Skin epidermis (tissue), 12 donors: ENCODE data around the gene ANO2.

ENCODE experiments used
- H3K27ac ChIP-seq, 21 experiments: fragments of 200-600 bp; sonication (generic) in 11 of 21; one replicate each; pipeline ENCODE4 v1.5.0; 2020; ENCODE audit warnings: mild to moderate bottlenecking in 3 of 21, inconsistent platforms in 2 of 21, moderate library complexity in 2 of 21
- H3K4me3 ChIP-seq, 7 experiments: fragments of 200-600 bp; sonication (generic) in 2 of 7; one replicate each; pipeline ENCODE4 v1.5.0; 2020; ENCODE audit warnings: inconsistent platforms in 2 of 7, mild to moderate bottlenecking in 2 of 7, moderate library complexity in 1 of 7

ANO2 gene

DNA sequence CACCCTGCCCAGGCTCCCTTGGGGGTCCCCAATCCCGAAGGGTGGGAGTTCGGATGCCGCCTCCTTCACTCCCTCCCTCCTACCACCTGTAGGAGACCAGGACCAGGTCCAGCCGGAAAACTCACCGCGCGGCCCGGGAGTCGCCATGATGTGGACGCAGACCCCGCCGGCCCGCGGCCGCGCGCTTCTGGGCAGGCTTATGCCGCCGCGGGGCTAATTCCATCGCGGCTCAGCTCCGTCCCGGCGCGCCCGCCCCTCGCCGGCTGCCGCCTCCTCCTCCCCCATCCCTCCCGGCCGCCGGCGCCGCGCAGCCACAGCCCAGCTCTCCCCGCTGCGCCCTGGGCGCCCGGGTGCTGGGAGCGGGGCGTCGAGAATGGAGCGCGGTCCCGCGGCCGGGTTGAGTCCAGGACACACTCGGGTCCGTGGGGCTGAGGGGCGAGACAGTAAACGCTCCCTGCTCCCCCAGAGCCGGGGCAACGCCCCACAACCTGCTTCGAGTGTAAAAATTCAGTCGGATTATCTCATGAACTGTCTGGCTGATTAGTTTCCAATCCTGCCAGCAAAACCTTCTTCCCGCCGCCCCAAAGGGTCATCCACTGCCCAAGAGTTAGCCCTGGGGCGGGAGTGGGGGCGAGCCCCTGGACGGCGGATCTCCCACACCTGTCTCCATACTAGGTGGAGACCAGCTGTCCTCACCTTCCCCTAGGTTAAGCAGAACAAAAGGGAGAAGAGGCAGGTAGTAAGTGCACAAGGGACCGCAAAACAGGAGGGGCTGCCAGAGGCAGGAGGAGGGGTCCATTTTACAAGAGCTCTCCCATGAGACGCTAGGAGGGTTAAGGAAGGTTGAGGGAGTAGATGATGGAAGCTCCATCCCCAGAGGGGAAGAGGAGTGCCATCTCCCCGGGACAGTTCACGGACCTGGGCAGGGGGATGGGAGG lies at the start of gene ANO2:
TSS of gene ANO2 (minus strand) at position 189 of the 938 bp plus-strand sequence. CDS start at position 147, 42 bp downstream.
- peak within 1 kb of the TSS in 3 of 21 experiments; percentile 22 to 23 (median 23) for H3K27ac ChIP-seq
- H3K4me3 ChIP-seq, result peak within 1 kb of the TSS in 5 of 7 experiments; percentile 2 to 42 (median 31)

DNA sequence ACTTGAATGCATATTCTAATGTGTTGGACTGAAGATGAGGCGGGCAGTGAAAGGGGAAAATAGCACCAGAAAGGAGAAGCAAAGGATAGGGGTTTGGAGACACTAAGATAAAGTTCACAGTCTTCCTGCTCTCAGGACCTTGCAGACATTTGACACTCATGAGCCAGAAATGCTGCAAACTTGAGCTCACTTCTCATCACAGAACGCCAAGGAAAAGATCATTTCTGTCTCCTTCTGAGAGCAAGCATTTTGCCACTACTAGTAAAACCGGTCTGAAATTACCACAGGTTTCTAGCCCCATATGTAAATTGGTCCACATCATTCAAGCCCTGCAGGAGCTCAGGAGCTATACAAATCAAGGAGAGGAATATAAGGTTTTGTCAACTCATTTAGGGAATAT lies 44.6 kb upstream of the ANO2 start:
- no peak overlapping the region for H3K27ac ChIP-seq
- H3K4me3 ChIP-seq, result no peak overlapping the region

DNA sequence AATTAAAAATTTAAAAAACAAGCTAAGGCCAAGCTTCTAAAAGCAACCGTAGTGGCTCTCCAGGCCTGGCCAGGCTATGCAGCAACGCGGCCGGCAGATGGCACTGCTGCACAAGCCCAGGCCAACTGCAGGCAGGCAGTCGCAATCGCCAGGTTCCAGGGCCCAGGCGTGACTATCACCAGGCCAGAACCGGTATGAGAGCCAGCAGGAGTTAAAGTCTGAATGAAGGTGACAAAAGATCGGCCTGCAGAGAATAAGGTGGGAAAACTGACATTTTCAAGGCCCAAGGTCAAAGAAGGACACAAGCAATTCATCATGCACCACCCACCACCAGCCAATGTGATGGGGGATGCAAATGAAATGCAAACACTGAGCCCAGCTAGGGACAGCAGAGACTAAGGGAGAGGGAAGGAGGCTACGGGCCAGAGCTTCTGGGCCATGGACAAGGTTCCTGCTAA lies 43.6 kb upstream of the ANO2 start:
- Histone ChIP-seq H3K4me3 (no peak overlapping the region), H3K27ac (no peak overlapping the region)

DNA sequence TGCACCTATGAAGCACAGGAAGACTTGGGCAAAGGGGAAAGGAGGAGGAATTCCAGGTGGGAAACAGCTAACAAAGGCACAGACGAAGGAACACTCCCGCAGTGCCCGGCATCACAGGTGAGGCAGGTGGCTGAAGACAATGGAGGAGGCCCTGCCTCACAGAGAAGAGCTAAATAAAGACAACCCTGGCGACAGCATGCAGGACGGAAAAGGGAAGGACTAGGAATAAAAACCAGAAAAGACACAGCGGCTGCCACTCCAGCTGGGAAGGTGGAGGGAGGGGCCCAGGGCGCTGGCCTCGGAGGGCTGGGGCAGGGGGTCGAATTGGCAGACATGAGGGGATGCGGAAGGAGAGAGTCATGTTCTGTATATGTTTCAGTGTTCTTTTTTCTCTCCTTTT lies 43.0 kb upstream of the ANO2 start:
- no peak overlapping the region for H3K4me3 ChIP-seq
- no peak overlapping the region for H3K27ac ChIP-seq

- no peak overlapping the region for H3K4me3 ChIP-seq
- H3K27ac ChIP-seq, result no peak overlapping the region
Measured at GRCh38 chr12:5987573-5987972, 42.5 kb upstream of the ANO2 start.

DNA sequence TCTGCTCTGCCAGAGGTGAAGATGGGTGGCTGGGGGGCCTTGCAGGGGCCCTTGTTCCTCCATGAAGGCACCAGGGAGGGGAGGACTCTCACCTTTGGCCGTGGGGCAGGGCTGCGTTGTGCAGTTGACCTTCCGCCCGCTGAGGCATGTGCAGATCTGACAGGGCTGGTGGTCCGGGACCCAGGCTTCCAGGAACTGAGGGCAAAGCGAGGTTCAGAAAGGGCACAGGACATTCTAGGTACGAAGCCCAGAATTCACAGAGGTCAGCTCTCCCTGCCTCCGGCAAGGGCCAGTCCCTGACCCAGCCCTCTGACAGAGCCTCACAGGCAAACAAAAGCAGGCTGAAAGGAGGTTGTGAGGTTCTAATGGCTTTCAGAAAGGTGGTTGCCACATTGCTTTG lies 40.4 kb upstream of the ANO2 start:
- Histone ChIP-seq H3K27ac (no peak overlapping the region), H3K4me3 (no peak overlapping the region)

- Histone ChIP-seq H3K27ac (no peak overlapping the region), H3K4me3 (no peak overlapping the region)
Measured at GRCh38 chr12:5984873-5985272, 39.8 kb upstream of the ANO2 start.

DNA sequence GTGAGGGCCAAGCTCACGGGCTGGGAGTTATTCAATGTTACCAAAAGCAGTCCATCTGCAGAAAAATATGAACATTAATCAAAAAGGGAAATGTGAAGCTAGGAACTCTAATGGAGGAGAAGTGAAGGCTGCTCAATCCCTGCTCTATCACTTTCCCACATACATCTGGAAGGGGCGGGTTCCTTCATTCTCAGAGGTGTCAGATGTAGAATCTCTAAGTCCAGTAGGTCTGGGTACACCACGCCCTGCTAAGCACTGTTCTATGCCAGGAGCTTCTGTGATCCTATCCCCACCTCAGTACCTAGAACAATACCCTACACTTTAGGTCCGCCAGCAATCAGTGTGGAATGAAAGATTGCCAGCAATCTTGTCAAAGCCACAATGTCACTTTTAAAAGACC lies 37.0 kb upstream of the ANO2 start:
- H3K4me3 ChIP-seq, result no peak overlapping the region
- H3K27ac ChIP-seq, result no peak overlapping the region

- no peak overlapping the region for H3K27ac ChIP-seq
- H3K4me3 ChIP-seq, result no peak overlapping the region
Measured at GRCh38 chr12:5977556-5977955, 32.5 kb upstream of the ANO2 start.

GRCh38 chr12:5976711-5977110 lies 31.7 kb upstream of the ANO2 start:
- Histone ChIP-seq H3K27ac (no peak overlapping the region), H3K4me3 (no peak overlapping the region)

DNA sequence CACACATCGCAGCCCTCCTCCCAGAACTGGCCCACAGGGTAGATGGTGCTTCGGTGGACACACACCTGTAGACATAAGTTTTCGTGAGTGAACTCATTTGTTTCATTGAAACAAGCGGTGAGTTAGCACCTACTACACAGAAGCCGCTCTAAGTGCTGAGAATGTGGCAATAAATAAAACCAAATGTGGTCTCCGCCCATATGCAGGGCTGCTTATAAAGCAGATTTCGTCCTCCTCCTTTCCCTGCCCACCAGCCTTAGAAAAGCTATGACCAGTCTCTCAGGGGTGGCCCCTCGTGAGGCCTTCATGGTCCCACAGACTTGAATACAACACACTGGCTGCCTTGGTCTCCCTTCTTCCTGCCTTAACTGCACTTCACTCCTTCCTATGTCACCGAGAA lies 31.1 kb upstream of the ANO2 start:
- Histone ChIP-seq H3K27ac (no peak overlapping the region), H3K4me3 (no peak overlapping the region)

GRCh38 chr12:5973461-5974115 lies 28.5 kb upstream of the ANO2 start:
- Histone ChIP-seq H3K27ac (no peak overlapping the region), H3K4me3 (no peak overlapping the region)

DNA sequence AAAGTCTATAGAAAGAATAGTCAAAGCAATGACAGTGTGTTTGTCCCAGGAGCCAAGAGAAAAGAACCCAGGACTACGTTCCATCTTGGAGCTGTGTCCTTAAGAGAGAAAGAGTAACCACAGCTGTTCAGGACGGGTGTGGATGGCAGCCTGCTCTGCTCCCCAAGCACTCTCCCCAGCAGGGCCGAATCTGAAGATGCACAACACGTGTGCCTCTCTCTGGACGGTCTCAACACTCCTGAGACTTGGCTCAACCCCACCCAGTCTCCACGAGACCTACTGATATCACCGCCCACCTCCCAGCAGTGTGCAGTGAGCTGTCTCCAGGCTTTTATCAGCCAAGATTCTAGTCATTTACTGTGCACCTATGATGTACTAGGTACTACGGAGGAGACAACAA lies 27.3 kb upstream of the ANO2 start:
- H3K4me3 ChIP-seq, result no peak overlapping the region
- no peak overlapping the region for H3K27ac ChIP-seq

GRCh38 chr12:5971194-5971850 lies 26.3 kb upstream of the ANO2 start:
- no peak overlapping the region for H3K4me3 ChIP-seq

GRCh38 chr12:5969974-5970690 lies 25.1 kb upstream of the ANO2 start:
- no peak overlapping the region for H3K4me3 ChIP-seq
- no peak overlapping the region for H3K27ac ChIP-seq

More at GRCh38 chr12:5971194-5971850, 26.3 kb upstream of the ANO2 start:
- no peak overlapping the region for H3K27ac ChIP-seq

DNA sequence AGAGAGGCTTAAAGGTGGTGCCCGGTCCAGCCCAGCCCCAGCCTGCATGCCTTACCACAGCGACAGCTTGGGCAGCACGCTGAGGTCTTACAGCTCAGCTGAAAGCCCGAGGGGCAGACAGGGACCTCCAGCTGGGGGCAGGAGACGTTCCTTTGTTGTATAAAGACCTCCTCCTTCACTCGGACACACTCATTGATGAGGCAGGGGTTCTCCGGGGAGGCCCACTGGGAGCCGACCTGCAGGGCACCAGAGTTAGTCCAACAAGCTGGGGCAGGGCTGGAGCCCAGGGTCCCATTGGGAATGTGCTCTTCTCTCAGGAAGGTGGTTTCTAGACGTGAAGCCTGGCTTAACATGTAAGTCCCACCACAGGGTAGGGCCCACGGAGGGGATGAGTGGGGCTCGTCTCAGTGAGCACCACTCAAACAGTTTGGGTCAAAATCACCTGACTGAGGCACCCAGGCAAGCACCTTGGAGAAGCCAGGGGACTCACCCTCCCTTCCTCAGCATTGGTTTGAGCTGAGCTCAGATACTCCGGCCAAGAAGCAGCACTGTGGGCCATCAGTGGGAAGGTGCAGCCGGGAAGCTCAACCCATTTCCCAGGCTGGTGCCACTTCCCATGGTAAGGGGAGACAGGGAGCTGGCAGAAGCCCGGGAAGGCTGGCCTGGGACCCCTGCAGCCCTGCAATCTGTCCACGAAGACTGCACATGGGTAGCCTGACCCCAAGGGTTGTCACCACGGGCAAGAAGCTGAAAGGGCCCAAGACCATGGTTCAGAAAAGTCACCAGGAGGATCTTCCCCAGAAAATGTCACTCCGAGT lies 24.3 kb upstream of the ANO2 start:
- Histone ChIP-seq H3K27ac (no peak overlapping the region), H3K4me3 (no peak overlapping the region)

- Histone ChIP-seq H3K27ac (no peak overlapping the region), H3K4me3 (no peak overlapping the region)
Measured at GRCh38 chr12:5967645-5968415, 22.8 kb upstream of the ANO2 start.

DNA sequence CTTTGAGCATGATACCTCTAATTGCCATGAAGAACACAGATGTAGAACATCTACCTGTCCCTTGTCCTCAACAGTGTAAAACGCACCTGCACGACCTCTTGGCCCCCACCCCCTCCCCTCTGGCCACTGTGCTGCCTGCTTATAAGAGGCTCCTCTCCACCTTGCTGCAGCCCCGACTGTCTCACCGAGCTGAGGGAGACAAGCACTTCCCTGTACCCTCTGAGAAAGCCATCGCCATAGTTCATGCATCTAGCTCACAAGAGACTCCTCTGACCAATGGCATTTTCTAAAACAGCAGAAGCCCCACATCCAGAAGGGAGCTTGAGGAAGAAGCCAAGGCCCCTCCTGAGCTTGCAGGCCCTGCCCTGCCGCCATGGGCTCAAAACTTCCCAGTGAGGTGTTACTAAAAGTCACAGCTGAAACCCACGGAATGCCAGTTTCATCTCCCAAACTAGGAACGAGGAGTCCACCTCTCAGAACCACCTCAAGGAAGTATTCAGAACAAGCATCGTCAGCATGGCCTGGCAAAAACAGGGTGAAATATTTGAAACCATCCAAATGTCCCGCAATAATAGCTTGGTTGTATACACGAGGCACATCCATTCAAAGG lies 21.5 kb upstream of the ANO2 start:
- no peak overlapping the region for H3K27ac ChIP-seq
- no peak overlapping the region for H3K4me3 ChIP-seq
